DMS153 treated with DMSO at 0.1 percent for 48 hours (cell line): ENCODE results near the gene SCG5.

ENCODE experiments used
- DNase-seq: peaks from one replicate; lab custom pipeline; 2025; ENCODE audit not compliant: unreplicated experiment; lab: John Stamatoyannopoulos, UW

SCG5 gene

GRCh38 chr15:32659340-32660155, 18.0 kb downstream of the SCG5 start:
- DNase-seq: no peak

GRCh38 chr15:32663671-32664070, 22.2 kb downstream of the SCG5 start:
- DNase-seq: no peak

GRCh38 chr15:32664796-32665195, 23.3 kb downstream of the SCG5 start:
- DNase-seq: no peak

- DNase-seq: no peak
Measured at GRCh38 chr15:32667321-32667720, 25.8 kb downstream of the SCG5 start.

GRCh38 chr15:32668942-32669341, 27.4 kb downstream of the SCG5 start:
- no peak for DNase-seq

- no peak for DNase-seq
Measured at GRCh38 chr15:32669896-32670611, 28.5 kb downstream of the SCG5 start.

- no peak for DNase-seq
Measured at GRCh38 chr15:32670623-32671022, 29.1 kb downstream of the SCG5 start.

- no peak for DNase-seq
Measured at GRCh38 chr15:32671339-32672325, 30.1 kb downstream of the SCG5 start.

- DNase-seq: no peak
Measured at GRCh38 chr15:32674681-32675080, 33.2 kb downstream of the SCG5 start.

- DNase-seq: no peak
Measured at GRCh38 chr15:32675466-32675865, 34.0 kb downstream of the SCG5 start.

GRCh38 chr15:32676169-32676568, 34.7 kb downstream of the SCG5 start:
- no peak for DNase-seq

- peak; percentile 12 for DNase-seq
Measured at GRCh38 chr15:32677238-32677750, 35.8 kb downstream of the SCG5 start.

- no peak for DNase-seq
Measured at GRCh38 chr15:32679298-32679690, 37.8 kb downstream of the SCG5 start.

- no peak for DNase-seq
Measured at GRCh38 chr15:32682569-32682968, 41.1 kb downstream of the SCG5 start.

- no peak for DNase-seq
Measured at GRCh38 chr15:32682977-32683630, 41.6 kb downstream of the SCG5 start.

GRCh38 chr15:32683906-32684584, 42.5 kb downstream of the SCG5 start:
- no peak for DNase-seq

- DNase-seq: no peak
Measured at GRCh38 chr15:32685576-32685975, 44.1 kb downstream of the SCG5 start.

- DNase-seq: no peak
Measured at GRCh38 chr15:32687556-32687955, 46.0 kb downstream of the SCG5 start.

- DNase-seq: peak; percentile 9
Measured at GRCh38 chr15:32688151-32688639, 46.7 kb downstream of the SCG5 start.
